Transverse colon (tissue), 4 donors: ENCODE results near the gene LEPR. TPM values are rescaled to one million over a fixed set of nuclear protein-coding genes. Genes with fewer than 3 reads are reported as not detected.

ENCODE experiments used
- DNase-seq: peaks from one replicate; pipeline ENCODE4 v3.0.0-alpha.2; 2019
- H3K27ac ChIP-seq, 4 donors: fragments of 200-600 bp; sonication (generic); 2 replicates each; pipeline ENCODE4 v1.5.1; 2016 to 2018; ENCODE audit warnings: inconsistent platforms in 4 of 4
- H3K27me3 ChIP-seq: fragments of 200-600 bp; sonication (generic); 2 replicates; pipeline ENCODE4 v1.5.1; 2017; ENCODE audit warnings: inconsistent platforms
- H3K36me3 ChIP-seq, 4 donors: fragments of 200-600 bp; sonication (generic); 2 replicates each; pipeline ENCODE4 v1.5.1; 2017 to 2019; ENCODE audit warnings: inconsistent platforms in 4 of 4
- H3K4me1 ChIP-seq, 4 donors: fragments of 200-600 bp; sonication (generic); 2 replicates each; pipeline ENCODE4 v1.5.1; 2017 to 2020; ENCODE audit warnings: inconsistent platforms in 4 of 4
- H3K4me3 ChIP-seq, 4 donors: fragments of 200-600 bp; sonication (generic); 1 replicate in 1 of 4; 2 replicates in 3 of 4; pipeline versions ENCODE4 v1.5.1 to v1.6.1; 2017 to 2019; ENCODE audit warnings: inconsistent platforms in 4 of 4
- H3K9me3 ChIP-seq, 2 donors: fragments of 200-600 bp; sonication (generic); 2 replicates each; pipeline ENCODE4 v1.5.1; 2017 to 2019; ENCODE audit warnings: inconsistent platforms in 2 of 2
- CTCF ChIP-seq, 5 experiments: fragments of 200-600 bp in 3 of 5; fragments of 450-650 bp in 2 of 5; sonication (generic) in 3 of 5; IDR thresholded peaks; 1 replicate in 2 of 5; 2 replicates in 3 of 5; pipeline ENCODE4 v1.5.1; 2016 to 2017; ENCODE audit warnings: antibody characterized with exemption in 5 of 5, inconsistent platforms in 3 of 5, mild to moderate bottlenecking in 2 of 5, moderate library complexity in 1 of 5
- EP300 ChIP-seq: sonication (generic); formaldehyde crosslinking; IDR thresholded peaks from one replicate; pipeline ENCODE4 v1.6.1; 2017; ENCODE audit warnings: antibody characterized with exemption, low read depth
- POLR2A ChIP-seq: fragments of 450-650 bp; IDR thresholded peaks from one replicate; pipeline ENCODE4 v1.6.1; 2016; ENCODE audit warnings: antibody characterized with exemption, mild to moderate bottlenecking, moderate library complexity
- POLR2AphosphoS5 ChIP-seq, 3 donors: sonication (generic); formaldehyde crosslinking; IDR thresholded peaks; one replicate each; pipeline ENCODE4 v1.6.1; 2016; ENCODE audit warnings: antibody characterized with exemption in 3 of 3
- WGBS, 2 donors: methylation state at CpG; one replicate each; pipeline ENCODE4 v1.1.5; 2018; ENCODE audit warnings: low coverage in 1 of 2; 5-methylcytosine and 5-hydroxymethylcytosine counted together
- in situ Hi-C, 4 donors: fragments of 200-750 bp; cut with MboI; loops; one replicate each; pipeline versions ENCODE4 v1.15.0 to v1.15.1; 2017; ENCODE audit warnings: low sequenced_read_pairs in 3 of 4, low pct_ligation_motif_present in 1 of 4, low pct_unique_long_range_greater_than_20kb in 1 of 4
- intact Hi-C: fragments of 100-400 bp; cut with DNase I; formaldehyde crosslinking; loops from one replicate; pipeline ENCODE4 v1.15.1; 2023; ENCODE audit warnings: low total_unique reads
- total RNA-seq, 4 donors: library from RNA; depleted of rRNA; stranded (reverse); fragments of >200 nt; gene quantifications; one replicate each; pipeline ENCODE4 v1.1.0, GENCODE V29; 2016

The LEPR gene
- total RNA-seq, 4 donors from 2014 or later: 0.37 to 8.4 (median 1.5) TPM

GRCh38 chr1:65432918-65433317, 12.4 kb downstream of the LEPR start:
- no peak overlapping the region for H3K4me3 ChIP-seq
- H3K4me1 ChIP-seq: peaks cover 0 to 7% (median 0%) of the 10 kb centered on the region in 4 donors
- H3K36me3 ChIP-seq: peaks cover 0 to 22% (median 4%) of the 10 kb centered on the region in 4 donors
- no peak for DNase-seq
- 82 to 85% methylated on average over 6 to 8 of the region's 8 CpGs for WGBS, 2 donors
- no peaks in the 10 kb centered on the region for H3K27me3 ChIP-seq
- TF ChIP-seq POLR2A: no peak
- in situ Hi-C loops: loop anchor here in 3 of 4 donors (5.0 to 25.0 kb wide), 2 partner anchors 254 kb away; no protein-coding TSS in a partner anchor
- no peak overlapping the region for H3K27ac ChIP-seq
- no peaks in the 10 kb centered on the region for H3K9me3 ChIP-seq
- intact Hi-C loops: no loop called here

- in situ Hi-C loops (loop anchor here in 3 of 4 donors (5.0 to 25.0 kb wide), 2 partner anchors 253 kb away; no protein-coding TSS in a partner anchor), intact Hi-C loops (no loop called here)
- Histone ChIP-seq H3K4me3 (no peak overlapping the region), H3K27me3 (no peaks in the 10 kb centered on the region), H3K27ac (no peak overlapping the region), H3K9me3 (no peaks in the 10 kb centered on the region), H3K4me1 (peaks cover 0 to 7% (median 0%) of the 10 kb centered on the region in 4 donors), H3K36me3 (peaks cover 0 to 13% (median 0%) of the 10 kb centered on the region in 4 donors)
- WGBS, 2 donors: 87 to 100% methylated on average over 1 of the region's 1 CpG
- no peak for DNase-seq
- TF ChIP-seq CTCF (IDR thresholded peaks at IDR 0.05) (peak in 1 of 5 experiments; percentile 22), POLR2AphosphoS5 (IDR thresholded peaks at IDR 0.05) (no peak)
Observed at GRCh38 chr1:65434255-65434654, 13.8 kb downstream of the LEPR start.

GRCh38 chr1:65434760-65435159, 14.3 kb downstream of the LEPR start:
- DNase-seq: no peak
- peaks cover 0 to 12% (median 0%) of the 10 kb centered on the region in 4 donors for H3K36me3 ChIP-seq
- intact Hi-C loops (no loop called here), in situ Hi-C loops (loop anchor here in 3 of 4 donors (5.0 to 25.0 kb wide), 2 partner anchors 253 kb away; no protein-coding TSS in a partner anchor)
- H3K9me3 ChIP-seq: no peaks in the 10 kb centered on the region
- TF ChIP-seq POLR2AphosphoS5 (IDR thresholded peaks at IDR 0.05) (no peak), POLR2A (no peak)
- no peaks in the 10 kb centered on the region for H3K27me3 ChIP-seq
- WGBS, 2 donors: 86 to 90% methylated on average over 2 to 3 of the region's 3 CpGs
- no peak overlapping the region for H3K27ac ChIP-seq
- no peak overlapping the region for H3K4me3 ChIP-seq
- H3K4me1 ChIP-seq: peaks cover 0 to 7% (median 0%) of the 10 kb centered on the region in 4 donors

GRCh38 chr1:65435987-65436386, 15.5 kb downstream of the LEPR start:
- Histone ChIP-seq H3K27ac (no peak overlapping the region), H3K36me3 (peaks cover 0 to 12% (median 0%) of the 10 kb centered on the region in 4 donors), H3K4me3 (no peak overlapping the region), H3K27me3 (no peaks in the 10 kb centered on the region), H3K9me3 (no peaks in the 10 kb centered on the region), H3K4me1 (peaks cover 0 to 7% (median 0%) of the 10 kb centered on the region in 4 donors)
- intact Hi-C loops (no loop called here), in situ Hi-C loops (loop anchor here in 2 of 4 donors (25.0 kb wide), 1 partner anchor 251 kb away; no protein-coding TSS in a partner anchor)
- 71 to 83% methylated on average over 2 of the region's 2 CpGs for WGBS, 2 donors
- DNase-seq: no peak
- TF ChIP-seq POLR2A: no peak
- no peak for TF ChIP-seq EP300
- TF ChIP-seq CTCF (IDR thresholded peaks at IDR 0.05): no peak
- no peak for TF ChIP-seq POLR2AphosphoS5 (IDR thresholded peaks at IDR 0.05)

- in situ Hi-C loops (loop anchor here in 2 of 4 donors (25.0 kb wide), 1 partner anchor 250 kb away; no protein-coding TSS in a partner anchor), intact Hi-C loops (no loop called here)
- Histone ChIP-seq H3K9me3 (no peaks in the 10 kb centered on the region), H3K27me3 (no peaks in the 10 kb centered on the region), H3K27ac (no peak overlapping the region), H3K36me3 (peaks cover 0 to 4% (median 0%) of the 10 kb centered on the region in 4 donors), H3K4me1 (no peaks in the 10 kb centered on the region), H3K4me3 (no peak overlapping the region)
- no peak for DNase-seq
- 90 to 94% methylated on average over 6 to 7 of the region's 7 CpGs for WGBS, 2 donors
- no peak for TF ChIP-seq POLR2A
- TF ChIP-seq CTCF (IDR thresholded peaks at IDR 0.05): no peak
Observed at GRCh38 chr1:65437616-65438015, 17.1 kb downstream of the LEPR start.
